HepG2 (cell line): ENCODE measurements around the gene CA11. TPM values are rescaled to one million over a fixed set of nuclear protein-coding genes. Genes with fewer than 3 reads are reported as not detected.

Experiments used
- CREB3 ChIP-seq: sonication (generic); formaldehyde crosslinking; IDR thresholded peaks from 2 replicates; pipeline ENCODE4 v1.5.0; 2020; ENCODE audit warnings: missing genetic modification reagents
- FOSL1 ChIP-seq: sonication (generic); formaldehyde crosslinking; IDR thresholded peaks from 2 replicates; pipeline ENCODE4 v1.9.0; 2021; ENCODE audit warnings: missing genetic modification reagents, borderline replicate concordance
- GATAD2A ChIP-seq: IDR thresholded peaks from 2 replicates; pipeline ENCODE4 v1.6.1; 2016
- KMT2B ChIP-seq: IDR thresholded peaks from 2 replicates; pipeline ENCODE4 v1.6.1; 2016; ENCODE audit warnings: missing genetic modification reagents, missing compliant biosample characterization
- MAFG ChIP-seq: sonication (generic); formaldehyde crosslinking; IDR thresholded peaks from 2 replicates; pipeline ENCODE4 v1.5.1; 2020; ENCODE audit warnings: mild to moderate bottlenecking, missing genetic modification reagents
- MED1 ChIP-seq: sonication (generic); formaldehyde crosslinking; IDR thresholded peaks from 2 replicates; pipeline ENCODE4 v1.4.0; 2020; ENCODE audit warnings: missing genetic modification reagents
- NBN ChIP-seq: fragments of 450-650 bp; conservative IDR thresholded peaks from 2 replicates; pipeline ENCODE4 v1.6.1; 2017
- NR1H2 ChIP-seq: sonication (generic); formaldehyde crosslinking; IDR thresholded peaks from 2 replicates; pipeline ENCODE4 v1.8.1; 2022; ENCODE audit warnings: low read depth, missing genetic modification reagents, borderline replicate concordance
- PHF5A ChIP-seq: IDR thresholded peaks from one replicate; pipeline ENCODE4 v1.6.1; 2018; ENCODE audit warnings: low read depth, missing genetic modification reagents; ENCODE audit not compliant: unreplicated experiment
- RNF2 ChIP-seq: fragments of 450-650 bp; conservative IDR thresholded peaks from 2 replicates; pipeline ENCODE4 v1.6.1; 2016; ENCODE audit warnings: low read depth
- SIX4 ChIP-seq: sonication (generic); formaldehyde crosslinking; IDR thresholded peaks from 2 replicates; pipeline ENCODE4 v1.4.0; 2020; ENCODE audit warnings: missing genetic modification reagents
- SMAD9 ChIP-seq: sonication (generic); formaldehyde crosslinking; IDR thresholded peaks from 2 replicates; pipeline ENCODE4 v1.5.1; 2020; ENCODE audit warnings: mild to moderate bottlenecking, missing genetic modification reagents
- ZBTB33 ChIP-seq: sonication (generic); formaldehyde crosslinking; IDR thresholded peaks from 2 replicates; pipeline ENCODE4 v1.4.0; 2020; ENCODE audit warnings: missing genetic modification reagents
- ZFYVE20 ChIP-seq: sonication (generic); formaldehyde crosslinking; IDR thresholded peaks from 2 replicates; pipeline ENCODE4 v1.8.0; 2023; ENCODE audit warnings: low read depth, mild to moderate bottlenecking, moderate library complexity, missing genetic modification reagents, borderline replicate concordance
- ZHX1 ChIP-seq: sonication (generic); formaldehyde crosslinking; IDR thresholded peaks from 2 replicates; pipeline ENCODE4 v1.8.1; 2022; ENCODE audit warnings: low read depth, mild to moderate bottlenecking, missing genetic modification reagents
- ZMAT5 ChIP-seq: sonication (generic); formaldehyde crosslinking; IDR thresholded peaks from 2 replicates; pipeline ENCODE4 v1.5.0; 2020; ENCODE audit warnings: mild to moderate bottlenecking, low read depth, missing genetic modification reagents, borderline replicate concordance
- ZNF230 ChIP-seq: sonication (generic); formaldehyde crosslinking; IDR thresholded peaks from 2 replicates; pipeline ENCODE4 v1.4.0; 2020; ENCODE audit warnings: mild to moderate bottlenecking, missing genetic modification reagents
- ZNF33B ChIP-seq: sonication (generic); formaldehyde crosslinking; IDR thresholded peaks from 2 replicates; pipeline ENCODE4 v1.5.1; 2020; ENCODE audit warnings: mild to moderate bottlenecking, missing genetic modification reagents
- ZNF343 ChIP-seq: sonication (generic); formaldehyde crosslinking; IDR thresholded peaks from 2 replicates; pipeline ENCODE4 v1.4.0; 2020; ENCODE audit warnings: mild to moderate bottlenecking, missing genetic modification reagents
- ZNF549 ChIP-seq: sonication (generic); formaldehyde crosslinking; IDR thresholded peaks from 2 replicates; pipeline ENCODE4 v1.5.0; 2020; ENCODE audit warnings: missing genetic modification reagents
- ZNF614 ChIP-seq: IDR thresholded peaks from 2 replicates; pipeline ENCODE4 v1.6.1; 2018; ENCODE audit warnings: missing biosample characterization, missing genetic modification reagents, inconsistent platforms, borderline replicate concordance
- ZNF737 ChIP-seq: sonication (generic); formaldehyde crosslinking; IDR thresholded peaks from 2 replicates; pipeline ENCODE4 v1.5.0; 2020; ENCODE audit warnings: missing genetic modification reagents, mild to moderate bottlenecking, borderline replicate concordance
- ZNF83 ChIP-seq: sonication (generic); formaldehyde crosslinking; IDR thresholded peaks from 2 replicates; pipeline ENCODE4 v1.4.0; 2020; ENCODE audit warnings: missing genetic modification reagents, mild to moderate bottlenecking, borderline replicate concordance
- ZZZ3 ChIP-seq: sonication (generic); formaldehyde crosslinking; IDR thresholded peaks from 2 replicates; pipeline ENCODE4 v1.4.0; 2020; ENCODE audit warnings: missing genetic modification reagents, mild to moderate bottlenecking, borderline replicate concordance
- polyA plus RNA-seq, 8 experiments: library from polyadenylated mRNA; depleted of rRNA in 3 of 8; stranded (reverse) in 7 of 8; unstranded in 1 of 8; fragments of >200 nt; fragmentation: Illumina TruSeq in 4 of 8; extraction: Trizol in 4 of 8; gene quantifications; 2 replicates each; pipeline versions ENCODE4 v1.2.1 to v1.2.3, GENCODE V29; 2011 to 2016; ENCODE audit warnings: low read depth in 4 of 8, missing spikeins in 1 of 8, mixed read lengths in 1 of 8; ENCODE audit not compliant: insufficient read depth in 1 of 8
- total RNA-seq, 5 experiments: library from RNA; depleted of rRNA; stranded (reverse); fragments of >200 nt; fragmentation: Illumina TruSeq; extraction: Trizol; gene quantifications; 2 replicates each; pipeline ENCODE4 v1.2.3, GENCODE V29; 2016; ENCODE audit warnings: low read depth in 1 of 5

Gene CA11
- total and polyA plus RNA-seq, 2 of the 13 experiments (the other 11 are each of a cell fraction or from before 2014, with no cell fraction given) = 0.41 to 0.58 TPM

- TF ChIP-seq ZBTB33 (CRISPR knock-in tag) (no peak; the same call in 1 of the 2 replicates), ZHX1 (CRISPR knock-in tag) (no peak), RNF2 (no peak), MED1 (CRISPR knock-in tag) (no peak), MAFG (CRISPR knock-in tag) (no peak), NR1H2 (CRISPR knock-in tag) (no peak), ZNF83 (CRISPR knock-in tag) (0 out of 2 replicates have a peak, but pooled peaks have one; percentile 48), KMT2B (CRISPR knock-in tag) (no peak), ZMAT5 (CRISPR knock-in tag) (no peak), ZFYVE20 (no peak), ZNF33B (CRISPR knock-in tag) (no peak), SMAD9 (CRISPR knock-in tag) (no peak), GATAD2A (CRISPR knock-in tag) (no peak; the same call in 1 of the 2 replicates), CREB3 (CRISPR knock-in tag) (no peak), NBN (no peak), ZNF343 (no peak), ZNF230 (no peak), ZNF737 (CRISPR knock-in tag) (no peak), PHF5A (CRISPR knock-in tag) (peak; percentile 43), FOSL1 (CRISPR knock-in tag) (no peak), ZZZ3 (CRISPR knock-in tag) (no peak), SIX4 (CRISPR knock-in tag) (no peak), ZNF549 (CRISPR knock-in tag) (no peak), ZNF614 (CRISPR knock-in tag) (peak; percentile 62; the same call in 1 of the 2 replicates)
Measured at GRCh38 chr19:48646001-48646721, at the start of gene CA11 (continued).
